Measurements from ENCODE around the gene ERO1A. TPM values are rescaled to one million over a fixed set of nuclear protein-coding genes. Genes with fewer than 3 reads are reported as not detected.
"Not testable (repeated sequence)": the region's sequence is repeated elsewhere in the genome, so short reads cannot be mapped to it uniquely, and the experiment has no call there.

ERO1A gene
- total and polyA plus RNA-seq, 5 donors = 7.2 to 19.1 (median 15.7) TPM

DNA sequence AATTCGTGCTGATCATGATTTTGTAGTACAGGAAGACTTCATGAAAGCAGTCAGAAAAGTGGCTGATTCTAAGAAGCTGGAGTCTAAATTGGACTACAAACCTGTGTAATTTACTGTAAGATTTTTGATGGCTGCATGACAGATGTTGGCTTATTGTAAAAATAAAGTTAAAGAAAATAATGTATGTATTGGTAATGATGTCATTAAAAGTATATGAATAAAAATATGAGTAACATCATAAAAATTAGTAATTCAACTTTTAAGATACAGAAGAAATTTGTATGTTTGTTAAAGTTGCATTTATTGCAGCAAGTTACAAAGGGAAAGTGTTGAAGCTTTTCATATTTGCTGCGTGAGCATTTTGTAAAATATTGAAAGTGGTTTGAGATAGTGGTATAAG, 32.2 kb upstream of the ERO1A start:
- ATAC-seq; H3K4me3 ChIP-seq (ENCODE audit: low read length); H3K27me3 ChIP-seq (ENCODE audit: control insufficient read depth, insufficient read depth); H3K9me3 ChIP-seq (ENCODE audit: control insufficient read depth, low read length); intact Hi-C loops (cut with DNase I); H3K4me1 ChIP-seq (ENCODE audit: control insufficient read depth, insufficient read depth, low read length); H3K27ac ChIP-seq (ENCODE audit: low read length); DNase-seq: not testable (repeated sequence)
- 98% methylated on average over 2 of the region's 2 CpGs for WGBS

DNA sequence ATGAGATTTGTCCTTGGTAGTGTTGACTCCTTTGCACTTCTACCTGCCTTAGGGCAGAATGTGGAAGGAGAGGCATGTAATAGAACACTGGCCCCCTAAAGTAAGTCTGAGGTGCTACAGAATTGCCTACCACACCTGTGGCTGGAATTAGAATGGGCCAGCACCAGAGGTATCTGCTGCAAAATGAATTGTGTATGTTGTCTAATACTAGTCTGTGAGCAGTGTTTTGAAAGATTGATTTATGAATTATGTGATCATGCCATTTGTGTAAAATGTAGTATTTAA, 28.9 kb upstream of the ERO1A start:
- Histone ChIP-seq H3K4me1 (ENCODE audit: control insufficient read depth, insufficient read depth, low read length) (no peaks in the 10 kb centered on the region), H3K4me3 (ENCODE audit: low read length) (no peak overlapping the region), H3K9me3 (ENCODE audit: control insufficient read depth, low read length) (no peaks in the 10 kb centered on the region), H3K27me3 (ENCODE audit: control insufficient read depth, insufficient read depth) (no peaks in the 10 kb centered on the region), H3K27ac (ENCODE audit: low read length) (no peak overlapping the region)
- DNase-seq = no peak
- ATAC-seq = no peak
- intact Hi-C loops (cut with DNase I) = no loop called here

DNA sequence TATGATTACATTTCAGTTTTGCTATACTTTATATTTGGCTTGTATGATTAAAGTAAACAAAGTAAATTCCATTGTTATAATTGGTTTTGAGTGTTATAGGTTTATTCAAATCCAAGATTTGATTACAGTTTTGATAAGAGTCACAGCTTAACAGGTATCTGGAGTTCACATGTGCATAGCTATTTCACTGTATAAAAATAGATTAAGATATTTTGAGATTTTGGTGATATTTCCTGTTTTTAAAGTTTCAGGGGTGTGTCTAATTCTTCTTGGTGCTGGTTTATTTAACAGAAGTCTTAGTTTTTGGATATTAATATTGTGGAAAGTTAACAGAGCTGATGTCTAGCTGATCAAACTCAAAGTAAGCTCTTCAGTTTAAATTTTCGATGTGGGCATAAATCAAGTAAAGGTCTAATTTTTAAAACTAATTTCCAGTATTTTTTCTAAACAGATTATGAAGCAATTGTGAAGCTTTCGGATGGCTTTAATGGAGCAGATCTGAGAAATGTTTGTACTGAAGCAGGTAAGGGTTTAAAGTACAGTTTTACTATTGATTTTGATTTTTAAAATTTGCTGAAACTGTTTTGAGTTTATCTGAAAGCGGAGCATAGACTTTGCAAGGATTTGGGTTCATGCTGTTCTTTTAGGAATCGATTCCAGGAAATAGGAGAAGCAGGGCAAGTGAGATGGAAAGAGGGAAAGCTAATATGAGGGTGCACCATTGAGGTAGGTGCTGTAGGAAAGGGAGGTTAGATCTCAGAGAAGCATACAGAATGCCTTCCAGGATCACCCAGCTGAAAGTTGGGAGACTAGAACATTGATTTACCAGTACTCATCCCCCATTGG, 28.4 kb upstream of the ERO1A start:
- no peak for ATAC-seq
- H3K9me3 ChIP-seq (ENCODE audit: control insufficient read depth, low read length) = no peaks in the 10 kb centered on the region
- WGBS = 97% methylated on average over 4 of the region's 4 CpGs
- intact Hi-C loops (cut with DNase I) = no loop called here
- no peaks in the 10 kb centered on the region for H3K27me3 ChIP-seq (ENCODE audit: control insufficient read depth, insufficient read depth)
- DNase-seq = no peak
- no peak overlapping the region for H3K4me3 ChIP-seq (ENCODE audit: low read length)
- no peak overlapping the region for H3K27ac ChIP-seq (ENCODE audit: low read length)
- H3K4me1 ChIP-seq (ENCODE audit: control insufficient read depth, insufficient read depth, low read length) = no peaks in the 10 kb centered on the region

DNA sequence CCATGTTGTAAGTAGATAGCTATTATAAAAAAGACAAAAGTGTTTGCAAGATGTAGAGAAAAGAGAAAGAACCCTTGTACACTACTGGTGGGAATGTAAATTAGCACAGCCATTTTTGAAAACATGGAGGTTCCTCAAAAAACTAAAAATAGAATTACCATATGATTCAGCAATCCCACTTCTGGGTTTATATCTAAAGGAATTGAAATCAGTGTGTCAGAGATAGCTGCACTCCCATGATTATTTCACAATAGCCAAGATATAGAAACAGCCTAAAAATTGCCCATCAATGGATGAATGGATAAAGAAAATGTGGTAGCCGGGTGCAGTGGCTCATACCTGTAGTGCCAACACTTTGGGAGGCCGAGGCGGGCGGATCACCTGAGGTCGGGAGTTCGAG, 20.8 kb upstream of the ERO1A start:
- DNase-seq (no peak), ATAC-seq (no peak)
- WGBS = over 99% methylated on average over 6 of the region's 6 CpGs
- H3K4me3 ChIP-seq (ENCODE audit: low read length) = no peak overlapping the region
- intact Hi-C loops (cut with DNase I) = no loop called here
- no peaks in the 10 kb centered on the region for H3K9me3 ChIP-seq (ENCODE audit: control insufficient read depth, low read length)
- H3K27me3 ChIP-seq (ENCODE audit: control insufficient read depth, insufficient read depth) = no peaks in the 10 kb centered on the region
- H3K4me1 ChIP-seq (ENCODE audit: control insufficient read depth, insufficient read depth, low read length) = no peaks in the 10 kb centered on the region
- H3K27ac ChIP-seq (ENCODE audit: low read length) = no peak overlapping the region

DNA sequence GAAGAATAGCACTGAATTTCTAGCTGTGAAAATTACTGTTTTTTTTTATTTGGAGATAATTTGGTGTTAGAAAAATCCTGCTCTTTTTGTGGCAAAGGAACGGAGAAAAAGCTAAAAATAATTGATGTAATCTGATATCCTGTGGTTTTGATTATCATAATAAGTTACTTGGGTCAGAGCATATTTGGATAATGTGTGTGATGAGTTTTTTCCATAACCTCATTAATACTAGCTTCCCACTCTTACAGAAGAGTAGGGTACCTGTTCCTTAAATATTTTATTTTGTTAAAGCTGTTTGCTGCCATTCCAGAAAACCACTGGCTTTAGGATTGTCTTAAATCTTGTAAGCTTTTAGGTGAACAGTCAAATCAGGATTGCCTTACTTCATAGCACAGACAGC, 16.3 kb upstream of the ERO1A start:
- 18% methylated on average over 1 of the region's 1 CpG for WGBS
- Histone ChIP-seq H3K4me3 (ENCODE audit: low read length) (no peak overlapping the region), H3K9me3 (ENCODE audit: control insufficient read depth, low read length) (no peaks in the 10 kb centered on the region), H3K27me3 (ENCODE audit: control insufficient read depth, insufficient read depth) (no peaks in the 10 kb centered on the region), H3K27ac (ENCODE audit: low read length) (no peak overlapping the region), H3K4me1 (ENCODE audit: control insufficient read depth, insufficient read depth, low read length) (no peaks in the 10 kb centered on the region)
- intact Hi-C loops (cut with DNase I) = no loop called here
- ATAC-seq (no peak), DNase-seq (no peak)

DNA sequence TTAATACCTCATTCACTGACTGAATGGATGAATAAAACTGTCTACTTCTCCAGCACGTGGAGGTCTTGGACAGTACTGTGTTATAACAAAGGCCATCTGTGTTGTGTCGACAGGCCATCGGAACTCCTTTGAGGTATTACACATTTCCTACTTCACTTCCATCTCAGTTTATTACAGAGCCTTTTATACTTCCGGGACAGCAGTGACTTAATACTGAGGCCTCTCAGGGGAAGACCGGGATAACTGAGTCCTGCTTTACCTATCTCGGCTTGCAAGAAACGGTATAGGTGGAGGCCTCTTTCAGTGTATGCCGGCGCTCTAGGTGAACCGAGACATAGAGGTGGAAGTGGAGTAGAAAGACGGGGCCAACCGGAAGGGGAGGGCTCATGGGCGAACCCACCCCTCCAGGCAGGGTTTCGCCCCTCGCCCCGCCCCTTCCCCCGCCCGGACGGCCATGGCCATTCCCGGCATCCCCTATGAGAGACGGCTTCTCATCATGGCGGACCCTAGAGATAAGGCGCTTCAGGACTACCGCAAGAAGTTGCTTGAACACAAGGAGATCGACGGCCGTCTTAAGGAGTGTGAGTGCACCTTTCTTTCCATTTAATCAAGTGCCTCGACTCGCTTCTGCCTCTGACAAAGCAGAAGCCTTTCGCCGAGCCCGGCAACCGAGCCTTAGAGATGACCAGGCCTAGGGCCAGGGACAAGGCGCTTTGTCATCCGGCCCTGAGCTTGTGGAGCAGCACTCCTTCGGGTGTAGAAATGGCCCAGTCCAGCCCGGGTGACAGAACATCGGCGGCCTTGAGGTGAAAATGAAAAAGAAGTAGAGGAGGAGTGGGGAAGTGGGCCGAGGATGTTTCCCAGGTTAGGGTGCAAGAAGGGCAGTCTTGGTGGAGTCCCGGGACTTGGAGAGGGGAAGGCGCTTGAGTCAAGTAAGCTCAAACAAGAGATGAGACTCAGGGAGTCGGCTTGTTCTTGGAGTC, 11.7 kb upstream of the ERO1A start, which contains the start of gene PSMC6:
Gene PSMC6, plus strand, starts transcription at position 477 of the 983 bp plus-strand sequence. Its CDS starts 20 bp downstream, at position 497.
- no peaks in the 10 kb centered on the region for H3K9me3 ChIP-seq (ENCODE audit: control insufficient read depth, low read length)
- intact Hi-C loops (cut with DNase I) = no loop called here
- H3K4me3 ChIP-seq (ENCODE audit: low read length) = peak within 1 kb of the TSS; percentile 71
- H3K27ac ChIP-seq (ENCODE audit: low read length) = peak within 1 kb of the TSS; percentile 99
- no peaks in the 10 kb centered on the region for H3K4me1 ChIP-seq (ENCODE audit: control insufficient read depth, insufficient read depth, low read length)
- DNase-seq = peak; percentile 96 to 98 (median 97)
- under 1% methylated on average over 43 of the region's 43 CpGs for WGBS
- peak; percentile 100 for ATAC-seq
- no peaks in the 10 kb centered on the region for H3K27me3 ChIP-seq (ENCODE audit: control insufficient read depth, insufficient read depth)

DNA sequence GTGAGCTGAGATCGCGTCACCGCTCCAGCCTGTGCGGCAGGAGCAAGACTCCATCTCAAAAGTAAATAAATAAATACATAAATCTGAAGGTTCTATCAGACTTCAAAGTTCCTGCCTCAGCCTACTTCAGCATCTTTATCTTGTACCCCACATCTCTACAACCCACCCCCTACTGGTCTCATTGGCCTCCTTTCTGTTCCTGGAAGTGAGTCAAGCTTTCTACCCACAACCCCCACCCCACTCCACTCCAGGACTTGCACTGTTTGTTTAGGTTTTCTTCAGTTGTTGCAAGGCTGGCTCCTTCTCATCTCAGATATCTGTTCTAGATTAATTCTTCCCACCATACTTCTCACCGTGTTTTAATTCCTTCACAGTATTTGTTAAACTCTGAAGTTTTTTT, 10.9 kb upstream of the ERO1A start:
- H3K27ac ChIP-seq (ENCODE audit: low read length) = peak overlapping the region; percentile 33
- DNase-seq (no peak), ATAC-seq (no peak)
- no peaks in the 10 kb centered on the region for H3K27me3 ChIP-seq (ENCODE audit: control insufficient read depth, insufficient read depth)
- intact Hi-C loops (cut with DNase I) = no loop called here
- WGBS = 88% methylated on average over 5 of the region's 5 CpGs
- H3K4me1 ChIP-seq (ENCODE audit: control insufficient read depth, insufficient read depth, low read length) = no peaks in the 10 kb centered on the region
- no peaks in the 10 kb centered on the region for H3K9me3 ChIP-seq (ENCODE audit: control insufficient read depth, low read length)
- peak overlapping the region; percentile 71 for H3K4me3 ChIP-seq (ENCODE audit: low read length)

DNA sequence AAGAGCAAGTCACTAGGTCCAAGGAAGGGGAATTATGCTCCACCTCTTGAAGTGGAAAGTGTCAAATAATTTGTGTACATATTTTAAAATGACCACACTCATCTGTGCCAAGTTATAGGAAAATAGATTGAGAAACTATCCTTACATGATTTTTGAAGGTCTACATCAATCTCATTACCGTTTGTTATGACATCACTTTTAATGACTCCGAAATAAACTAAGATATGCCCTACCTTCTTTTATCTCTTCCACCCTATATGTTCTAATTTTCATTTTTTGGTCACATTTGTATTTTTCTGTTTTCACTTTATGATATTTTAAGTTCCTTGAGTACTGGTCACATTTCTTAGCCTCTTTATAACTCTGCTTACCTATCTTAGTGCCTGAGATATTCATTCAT, 8.3 kb upstream of the ERO1A start:
- Histone ChIP-seq H3K4me1 (ENCODE audit: control insufficient read depth, insufficient read depth, low read length) (no peaks in the 10 kb centered on the region), H3K9me3 (ENCODE audit: control insufficient read depth, low read length) (no peaks in the 10 kb centered on the region), H3K4me3 (ENCODE audit: low read length) (no peak overlapping the region), H3K27ac (ENCODE audit: low read length) (no peak overlapping the region), H3K27me3 (ENCODE audit: control insufficient read depth, insufficient read depth) (no peaks in the 10 kb centered on the region)
- intact Hi-C loops (cut with DNase I) = no loop called here
- ATAC-seq (no peak), DNase-seq (no peak)
- WGBS = 91% methylated on average over 2 of the region's 2 CpGs

DNA sequence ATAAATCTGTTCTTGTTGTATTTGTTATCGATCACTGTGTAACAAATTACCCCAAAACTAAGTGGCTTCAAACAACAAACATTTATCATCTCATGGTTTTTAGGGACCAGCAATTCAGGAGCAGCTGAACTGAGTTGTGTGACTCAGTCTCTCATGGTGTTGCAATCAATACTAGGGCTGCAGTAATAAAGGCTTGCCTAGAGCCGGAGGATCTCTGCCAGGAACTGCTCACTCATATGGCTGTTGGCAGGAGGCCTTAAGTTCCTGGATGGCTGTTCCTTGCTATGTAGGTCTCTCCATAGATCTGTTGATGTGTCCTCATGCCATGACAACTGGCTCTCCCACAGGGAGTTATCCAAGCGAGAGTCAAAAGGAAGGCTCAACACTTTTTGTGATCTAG, 7.9 kb upstream of the ERO1A start:
- intact Hi-C loops (cut with DNase I) = no loop called here
- H3K4me1 ChIP-seq (ENCODE audit: control insufficient read depth, insufficient read depth, low read length) = no peaks in the 10 kb centered on the region
- H3K9me3 ChIP-seq (ENCODE audit: control insufficient read depth, low read length) = no peaks in the 10 kb centered on the region
- no peak overlapping the region for H3K27ac ChIP-seq (ENCODE audit: low read length)
- 69% methylated on average over 3 of the region's 3 CpGs for WGBS
- no peak overlapping the region for H3K4me3 ChIP-seq (ENCODE audit: low read length)
- ATAC-seq = no peak
- peak in 1 of 3 donors; percentile 52 for DNase-seq
- H3K27me3 ChIP-seq (ENCODE audit: control insufficient read depth, insufficient read depth) = no peaks in the 10 kb centered on the region

DNA sequence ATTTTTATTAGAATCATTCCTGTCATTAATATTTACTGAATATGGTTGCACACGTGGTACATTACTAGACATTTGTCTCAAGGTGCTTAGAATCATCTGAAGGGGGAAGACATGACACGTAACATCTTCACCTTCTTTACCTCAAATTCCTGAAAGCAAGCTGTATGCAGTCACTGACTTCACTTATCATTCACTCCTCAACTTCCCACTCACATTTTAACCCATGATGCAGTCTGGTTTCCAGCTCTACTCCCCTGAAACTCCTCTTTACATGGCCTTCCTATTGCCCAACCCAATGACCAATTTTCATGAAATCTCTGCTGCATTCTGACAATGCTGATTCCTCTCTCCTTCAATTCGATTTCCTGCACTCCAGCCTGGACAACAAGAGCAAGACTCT, 5.9 kb upstream of the ERO1A start:
- Histone ChIP-seq H3K4me1 (ENCODE audit: control insufficient read depth, insufficient read depth, low read length) (no peaks in the 10 kb centered on the region), H3K27me3 (ENCODE audit: control insufficient read depth, insufficient read depth) (no peaks in the 10 kb centered on the region), H3K27ac (ENCODE audit: low read length) (no peak overlapping the region), H3K4me3 (ENCODE audit: low read length) (no peak overlapping the region), H3K9me3 (ENCODE audit: control insufficient read depth, low read length) (no peaks in the 10 kb centered on the region)
- intact Hi-C loops (cut with DNase I) = no loop called here
- 59% methylated on average over 3 of the region's 3 CpGs for WGBS
- ATAC-seq = no peak
- DNase-seq = no peak

DNA sequence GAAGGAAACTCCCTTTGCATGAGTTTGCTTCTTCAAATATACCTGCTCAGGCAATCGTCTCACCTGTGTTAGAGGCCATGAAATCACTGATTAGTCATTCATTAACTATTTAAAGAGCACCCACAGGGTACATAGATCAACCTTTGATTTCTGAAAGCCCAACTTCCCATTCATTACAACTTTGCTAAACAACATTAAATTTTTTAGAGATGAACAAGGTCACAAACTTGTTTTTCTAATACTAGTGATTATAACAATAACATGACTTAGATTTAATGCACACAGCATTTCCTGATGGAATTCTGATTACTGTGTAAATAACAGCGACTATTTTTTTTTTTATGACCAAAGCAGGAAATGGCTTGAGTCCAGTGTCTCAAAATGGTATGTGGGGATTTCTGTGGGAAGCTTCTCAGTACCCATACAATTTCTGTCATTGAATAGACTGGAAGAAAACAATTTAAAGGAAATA, 5.4 kb upstream of the ERO1A start:
- 35% methylated on average over 2 of the region's 2 CpGs for WGBS
- intact Hi-C loops (cut with DNase I) = no loop called here
- H3K27me3 ChIP-seq (ENCODE audit: control insufficient read depth, insufficient read depth) = no peaks in the 10 kb centered on the region
- DNase-seq (no peak), ATAC-seq (no peak)
- no peaks in the 10 kb centered on the region for H3K9me3 ChIP-seq (ENCODE audit: control insufficient read depth, low read length)
- no peaks in the 10 kb centered on the region for H3K4me1 ChIP-seq (ENCODE audit: control insufficient read depth, insufficient read depth, low read length)
- H3K4me3 ChIP-seq (ENCODE audit: low read length) = no peak overlapping the region
- H3K27ac ChIP-seq (ENCODE audit: low read length) = no peak overlapping the region

Data from right cardiac atrium (tissue), 5 donors.